ENCODE data around the gene COL11A2. TPM values are rescaled to one million over a fixed set of nuclear protein-coding genes. Genes with fewer than 3 reads are reported as not detected.

COL11A2 gene
- total and polyA plus RNA-seq, 2 of the 13 experiments (the other 11 are each of a cell fraction or from before 2014, with no cell fraction given) = 0.55 TPM

DNA sequence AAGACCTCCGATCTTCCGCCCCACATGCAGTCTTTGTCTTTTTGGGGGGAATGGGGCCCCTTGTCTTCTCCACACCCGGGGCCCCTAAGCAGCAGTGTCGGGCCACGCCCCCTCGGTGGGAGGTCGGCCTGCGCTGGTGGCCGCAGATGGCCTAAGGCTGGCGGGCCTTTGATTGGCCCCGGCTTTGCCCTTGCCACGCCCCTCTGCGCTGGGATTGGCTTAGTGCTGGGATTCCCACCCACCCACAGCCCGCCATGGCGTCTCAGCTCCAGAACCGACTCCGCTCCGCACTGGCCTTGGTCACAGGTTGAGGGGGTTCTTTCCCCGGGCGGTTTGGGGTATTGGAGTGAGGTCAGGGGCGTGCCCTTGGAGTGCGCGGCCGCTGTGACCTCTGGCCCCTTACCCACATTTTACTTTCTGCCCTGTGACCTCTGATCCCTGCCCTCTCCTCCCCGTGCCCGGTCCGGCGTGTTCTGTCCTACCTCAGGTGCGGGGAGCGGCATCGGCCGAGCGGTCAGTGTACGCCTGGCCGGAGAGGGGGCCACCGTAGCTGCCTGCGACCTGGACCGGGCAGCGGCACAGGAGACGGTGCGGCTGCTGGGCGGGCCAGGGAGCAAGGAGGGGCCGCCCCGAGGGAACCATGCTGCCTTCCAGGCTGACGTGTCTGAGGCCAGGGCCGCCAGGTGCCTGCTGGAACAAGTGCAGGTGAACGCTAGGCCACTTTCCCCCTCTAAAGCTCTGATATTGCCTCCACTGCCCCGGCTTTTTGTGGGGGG lies 12.3 kb upstream of the COL11A2 start, which contains the start of gene HSD17B8 (continued):
- TF ChIP-seq, protein P1, sequence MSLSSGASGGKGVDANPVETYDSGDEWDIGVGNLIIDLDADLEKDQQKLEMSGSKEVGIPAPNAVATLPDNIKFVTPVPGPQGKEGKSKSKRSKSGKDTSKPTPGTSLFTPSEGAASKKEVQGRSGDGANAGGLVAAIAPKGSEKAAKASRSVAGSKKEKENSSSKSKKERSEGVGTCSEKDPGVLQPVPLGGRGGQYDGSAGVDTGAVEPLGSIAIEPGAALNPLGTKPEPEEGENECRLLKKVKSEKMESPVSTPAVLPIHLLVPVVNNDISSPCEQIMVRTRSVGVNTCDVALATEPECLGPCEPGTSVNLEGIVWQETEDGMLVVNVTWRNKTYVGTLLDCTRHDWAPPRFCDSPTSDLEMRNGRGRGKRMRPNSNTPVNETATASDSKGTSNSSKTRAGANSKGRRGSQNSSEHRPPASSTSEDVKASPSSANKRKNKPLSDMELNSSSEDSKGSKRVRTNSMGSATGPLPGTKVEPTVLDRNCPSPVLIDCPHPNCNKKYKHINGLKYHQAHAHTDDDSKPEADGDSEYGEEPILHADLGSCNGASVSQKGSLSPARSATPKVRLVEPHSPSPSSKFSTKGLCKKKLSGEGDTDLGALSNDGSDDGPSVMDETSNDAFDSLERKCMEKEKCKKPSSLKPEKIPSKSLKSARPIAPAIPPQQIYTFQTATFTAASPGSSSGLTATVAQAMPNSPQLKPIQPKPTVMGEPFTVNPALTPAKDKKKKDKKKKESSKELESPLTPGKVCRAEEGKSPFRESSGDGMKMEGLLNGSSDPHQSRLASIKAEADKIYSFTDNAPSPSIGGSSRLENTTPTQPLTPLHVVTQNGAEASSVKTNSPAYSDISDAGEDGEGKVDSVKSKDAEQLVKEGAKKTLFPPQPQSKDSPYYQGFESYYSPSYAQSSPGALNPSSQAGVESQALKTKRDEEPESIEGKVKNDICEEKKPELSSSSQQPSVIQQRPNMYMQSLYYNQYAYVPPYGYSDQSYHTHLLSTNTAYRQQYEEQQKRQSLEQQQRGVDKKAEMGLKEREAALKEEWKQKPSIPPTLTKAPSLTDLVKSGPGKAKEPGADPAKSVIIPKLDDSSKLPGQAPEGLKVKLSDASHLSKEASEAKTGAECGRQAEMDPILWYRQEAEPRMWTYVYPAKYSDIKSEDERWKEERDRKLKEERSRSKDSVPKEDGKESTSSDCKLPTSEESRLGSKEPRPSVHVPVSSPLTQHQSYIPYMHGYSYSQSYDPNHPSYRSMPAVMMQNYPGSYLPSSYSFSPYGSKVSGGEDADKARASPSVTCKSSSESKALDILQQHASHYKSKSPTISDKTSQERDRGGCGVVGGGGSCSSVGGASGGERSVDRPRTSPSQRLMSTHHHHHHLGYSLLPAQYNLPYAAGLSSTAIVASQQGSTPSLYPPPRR (CRISPR knock-in tag; IDR thresholded peaks at IDR 0.05; ENCODE audit: borderline replicate concordance) = peak; percentile 49; the same call in 1 of the 2 replicates
- TF ChIP-seq ZNF138 (CRISPR knock-in tag; IDR thresholded peaks at IDR 0.05; ENCODE audit: low read depth) = 0 out of 2 replicates have a peak, but pooled peaks have one; percentile 65
- peak; percentile 98 for TF ChIP-seq AGO1 (IDR thresholded peaks at IDR 0.05; ENCODE audit: low read depth, low read length, poor library complexity, severe bottlenecking)
- TF ChIP-seq, protein P2, sequence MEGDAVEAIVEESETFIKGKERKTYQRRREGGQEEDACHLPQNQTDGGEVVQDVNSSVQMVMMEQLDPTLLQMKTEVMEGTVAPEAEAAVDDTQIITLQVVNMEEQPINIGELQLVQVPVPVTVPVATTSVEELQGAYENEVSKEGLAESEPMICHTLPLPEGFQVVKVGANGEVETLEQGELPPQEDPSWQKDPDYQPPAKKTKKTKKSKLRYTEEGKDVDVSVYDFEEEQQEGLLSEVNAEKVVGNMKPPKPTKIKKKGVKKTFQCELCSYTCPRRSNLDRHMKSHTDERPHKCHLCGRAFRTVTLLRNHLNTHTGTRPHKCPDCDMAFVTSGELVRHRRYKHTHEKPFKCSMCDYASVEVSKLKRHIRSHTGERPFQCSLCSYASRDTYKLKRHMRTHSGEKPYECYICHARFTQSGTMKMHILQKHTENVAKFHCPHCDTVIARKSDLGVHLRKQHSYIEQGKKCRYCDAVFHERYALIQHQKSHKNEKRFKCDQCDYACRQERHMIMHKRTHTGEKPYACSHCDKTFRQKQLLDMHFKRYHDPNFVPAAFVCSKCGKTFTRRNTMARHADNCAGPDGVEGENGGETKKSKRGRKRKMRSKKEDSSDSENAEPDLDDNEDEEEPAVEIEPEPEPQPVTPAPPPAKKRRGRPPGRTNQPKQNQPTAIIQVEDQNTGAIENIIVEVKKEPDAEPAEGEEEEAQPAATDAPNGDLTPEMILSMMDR (CRISPR knock-in tag; IDR thresholded peaks at IDR 0.05) = peak; percentile 18; the same call in 1 of the 2 replicates
- TF ChIP-seq ZNF333 (CRISPR knock-in tag; IDR thresholded peaks at IDR 0.05; ENCODE audit: borderline replicate concordance) = 0 out of 2 replicates have a peak, but pooled peaks have one; percentile 88
- 0 out of 2 replicates have a peak, but pooled peaks have one; percentile 33 for TF ChIP-seq ELF1 (CRISPR knock-in tag; IDR thresholded peaks at IDR 0.05)
- TF ChIP-seq, protein P3, sequence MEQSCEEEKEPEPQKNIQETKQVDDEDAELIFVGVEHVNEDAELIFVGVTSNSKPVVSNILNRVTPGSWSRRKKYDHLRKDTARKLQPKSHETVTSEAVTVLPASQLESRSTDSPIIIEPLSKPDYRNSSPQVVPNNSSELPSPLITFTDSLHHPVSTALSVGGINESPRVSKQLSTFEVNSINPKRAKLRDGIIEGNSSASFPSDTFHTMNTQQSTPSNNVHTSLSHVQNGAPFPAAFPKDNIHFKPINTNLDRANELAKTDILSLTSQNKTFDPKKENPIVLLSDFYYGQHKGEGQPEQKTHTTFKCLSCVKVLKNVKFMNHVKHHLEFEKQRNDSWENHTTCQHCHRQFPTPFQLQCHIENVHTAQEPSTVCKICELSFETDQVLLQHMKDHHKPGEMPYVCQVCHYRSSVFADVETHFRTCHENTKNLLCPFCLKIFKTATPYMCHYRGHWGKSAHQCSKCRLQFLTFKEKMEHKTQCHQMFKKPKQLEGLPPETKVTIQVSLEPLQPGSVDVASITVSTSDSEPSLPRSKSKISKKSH (CRISPR knock-in tag; IDR thresholded peaks at IDR 0.05; ENCODE audit: borderline replicate concordance) = no peak
- TF ChIP-seq TSC22D2 (CRISPR knock-in tag; IDR thresholded peaks at IDR 0.05; ENCODE audit: borderline replicate concordance) = peak; percentile 78; the same call in 1 of the 2 replicates
- peak; percentile 39; the same call in 1 of the 2 replicates for TF ChIP-seq ZNF263 (CRISPR knock-in tag; IDR thresholded peaks at IDR 0.05)
- TF ChIP-seq, protein P4, sequence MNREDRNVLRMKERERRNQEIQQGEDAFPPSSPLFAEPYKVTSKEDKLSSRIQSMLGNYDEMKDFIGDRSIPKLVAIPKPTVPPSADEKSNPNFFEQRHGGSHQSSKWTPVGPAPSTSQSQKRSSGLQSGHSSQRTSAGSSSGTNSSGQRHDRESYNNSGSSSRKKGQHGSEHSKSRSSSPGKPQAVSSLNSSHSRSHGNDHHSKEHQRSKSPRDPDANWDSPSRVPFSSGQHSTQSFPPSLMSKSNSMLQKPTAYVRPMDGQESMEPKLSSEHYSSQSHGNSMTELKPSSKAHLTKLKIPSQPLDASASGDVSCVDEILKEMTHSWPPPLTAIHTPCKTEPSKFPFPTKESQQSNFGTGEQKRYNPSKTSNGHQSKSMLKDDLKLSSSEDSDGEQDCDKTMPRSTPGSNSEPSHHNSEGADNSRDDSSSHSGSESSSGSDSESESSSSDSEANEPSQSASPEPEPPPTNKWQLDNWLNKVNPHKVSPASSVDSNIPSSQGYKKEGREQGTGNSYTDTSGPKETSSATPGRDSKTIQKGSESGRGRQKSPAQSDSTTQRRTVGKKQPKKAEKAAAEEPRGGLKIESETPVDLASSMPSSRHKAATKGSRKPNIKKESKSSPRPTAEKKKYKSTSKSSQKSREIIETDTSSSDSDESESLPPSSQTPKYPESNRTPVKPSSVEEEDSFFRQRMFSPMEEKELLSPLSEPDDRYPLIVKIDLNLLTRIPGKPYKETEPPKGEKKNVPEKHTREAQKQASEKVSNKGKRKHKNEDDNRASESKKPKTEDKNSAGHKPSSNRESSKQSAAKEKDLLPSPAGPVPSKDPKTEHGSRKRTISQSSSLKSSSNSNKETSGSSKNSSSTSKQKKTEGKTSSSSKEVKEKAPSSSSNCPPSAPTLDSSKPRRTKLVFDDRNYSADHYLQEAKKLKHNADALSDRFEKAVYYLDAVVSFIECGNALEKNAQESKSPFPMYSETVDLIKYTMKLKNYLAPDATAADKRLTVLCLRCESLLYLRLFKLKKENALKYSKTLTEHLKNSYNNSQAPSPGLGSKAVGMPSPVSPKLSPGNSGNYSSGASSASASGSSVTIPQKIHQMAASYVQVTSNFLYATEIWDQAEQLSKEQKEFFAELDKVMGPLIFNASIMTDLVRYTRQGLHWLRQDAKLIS (CRISPR knock-in tag; IDR thresholded peaks at IDR 0.05) = peak; percentile 66; the same call in 1 of the 2 replicates
- TF ChIP-seq TAF1 (CRISPR knock-in tag; IDR thresholded peaks at IDR 0.05) = peak; percentile 86
- TF ChIP-seq ASH2L (IDR thresholded peaks at IDR 0.05; ENCODE audit: insufficient read length, low read depth, low read length) = peak; percentile 79
- TF ChIP-seq, protein P5, sequence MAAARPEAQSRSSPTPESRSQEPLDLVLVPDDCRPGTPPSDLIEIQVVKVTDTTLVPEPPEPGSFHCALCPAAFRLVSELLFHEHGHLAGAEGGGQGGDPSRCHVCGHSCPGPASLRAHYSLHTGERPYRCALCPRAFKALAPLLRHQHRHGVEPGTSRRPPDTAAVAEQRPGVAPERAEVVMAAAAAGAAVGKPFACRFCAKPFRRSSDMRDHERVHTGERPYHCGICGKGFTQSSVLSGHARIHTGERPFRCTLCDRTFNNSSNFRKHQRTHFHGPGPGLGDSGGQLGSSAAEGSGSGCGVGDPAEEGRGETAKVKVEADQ (CRISPR knock-in tag; IDR thresholded peaks at IDR 0.05; ENCODE audit: borderline replicate concordance) = peak; percentile 52; the same call in 1 of the 2 replicates
